Measurements from ENCODE around the gene MAP7. TPM values are rescaled to one million over a fixed set of nuclear protein-coding genes. Genes with fewer than 3 reads are reported as not detected.
"Not testable (repeated sequence)": the region's sequence is repeated elsewhere in the genome, so short reads cannot be mapped to it uniquely, and the experiment has no call there.

The MAP7 gene
- total RNA-seq, 2 donors from 2014 or later: 5.1 to 6.9 TPM

DNA sequence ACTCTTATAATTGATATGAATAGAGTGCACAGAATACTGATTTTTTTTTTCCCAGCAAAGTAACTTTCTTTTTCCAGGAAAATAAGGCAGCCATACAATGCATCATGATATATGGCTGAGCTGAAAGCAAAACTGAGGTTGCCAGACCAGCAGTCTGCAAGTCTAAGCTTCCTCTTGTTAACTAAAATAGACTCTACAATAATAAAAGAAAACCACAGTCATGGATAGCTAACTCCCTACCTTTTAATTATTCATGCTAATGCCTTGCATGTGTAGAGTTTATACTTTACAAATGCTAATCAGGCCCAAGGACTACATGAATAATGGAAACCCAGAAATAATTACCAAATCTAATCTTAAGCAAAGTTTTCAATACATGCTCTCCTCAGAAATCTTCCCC, 47.4 kb downstream of the MAP7 start:
- ATAC-seq (ENCODE audit: insufficient number of reproducible peaks, low FRiP score, low read depth): no peak
- TF ChIP-seq, protein P1, sequence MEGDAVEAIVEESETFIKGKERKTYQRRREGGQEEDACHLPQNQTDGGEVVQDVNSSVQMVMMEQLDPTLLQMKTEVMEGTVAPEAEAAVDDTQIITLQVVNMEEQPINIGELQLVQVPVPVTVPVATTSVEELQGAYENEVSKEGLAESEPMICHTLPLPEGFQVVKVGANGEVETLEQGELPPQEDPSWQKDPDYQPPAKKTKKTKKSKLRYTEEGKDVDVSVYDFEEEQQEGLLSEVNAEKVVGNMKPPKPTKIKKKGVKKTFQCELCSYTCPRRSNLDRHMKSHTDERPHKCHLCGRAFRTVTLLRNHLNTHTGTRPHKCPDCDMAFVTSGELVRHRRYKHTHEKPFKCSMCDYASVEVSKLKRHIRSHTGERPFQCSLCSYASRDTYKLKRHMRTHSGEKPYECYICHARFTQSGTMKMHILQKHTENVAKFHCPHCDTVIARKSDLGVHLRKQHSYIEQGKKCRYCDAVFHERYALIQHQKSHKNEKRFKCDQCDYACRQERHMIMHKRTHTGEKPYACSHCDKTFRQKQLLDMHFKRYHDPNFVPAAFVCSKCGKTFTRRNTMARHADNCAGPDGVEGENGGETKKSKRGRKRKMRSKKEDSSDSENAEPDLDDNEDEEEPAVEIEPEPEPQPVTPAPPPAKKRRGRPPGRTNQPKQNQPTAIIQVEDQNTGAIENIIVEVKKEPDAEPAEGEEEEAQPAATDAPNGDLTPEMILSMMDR (IDR thresholded peaks at IDR 0.05): no peak
- Histone ChIP-seq H3K27ac (no peak overlapping the region), H3K27me3 (replicated peaks; ENCODE audit: insufficient read depth) (no peaks in the 10 kb centered on the region), H3K4me1 (ENCODE audit: control insufficient read depth in 1 of 2, low read depth in 2 of 2) (no peaks in the 10 kb centered on the region), H3K36me3 (no peaks in the 10 kb centered on the region), H3K9me3 (no peaks in the 10 kb centered on the region), H3K4me3 (no peak overlapping the region)
- DNase-seq (ENCODE audit: low spot score): no peak

DNA sequence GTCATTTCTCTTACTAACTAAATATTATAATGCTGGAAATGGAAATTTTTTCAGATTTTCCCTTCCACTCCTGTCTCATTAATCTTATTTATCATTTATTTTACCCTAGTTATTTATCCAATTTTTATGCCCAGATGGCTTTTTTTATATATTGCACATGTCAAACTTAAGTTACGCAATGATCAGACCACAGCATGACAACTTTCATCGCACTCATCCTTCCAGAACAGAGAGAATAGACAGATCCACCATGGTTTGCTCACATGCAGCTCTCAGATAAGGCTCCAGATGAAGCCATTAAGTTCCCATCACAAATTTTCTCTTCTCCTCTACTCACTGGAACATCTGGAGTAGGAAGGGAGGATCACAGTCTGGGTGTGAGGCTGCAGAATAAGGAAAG, 48.7 kb downstream of the MAP7 start:
- no peaks in the 10 kb centered on the region for H3K36me3 ChIP-seq
- H3K4me1 ChIP-seq (ENCODE audit: control insufficient read depth in 1 of 2, low read depth in 2 of 2): no peaks in the 10 kb centered on the region
- no peak for DNase-seq (ENCODE audit: low spot score)
- H3K9me3 ChIP-seq: no peaks in the 10 kb centered on the region
- H3K4me3 ChIP-seq: no peak overlapping the region
- no peak for ATAC-seq (ENCODE audit: insufficient number of reproducible peaks, low FRiP score, low read depth)
- H3K27me3 ChIP-seq (replicated peaks; ENCODE audit: insufficient read depth): no peaks in the 10 kb centered on the region
- TF ChIP-seq, protein P1 (IDR thresholded peaks at IDR 0.05): no peak
- no peak overlapping the region for H3K27ac ChIP-seq

DNA sequence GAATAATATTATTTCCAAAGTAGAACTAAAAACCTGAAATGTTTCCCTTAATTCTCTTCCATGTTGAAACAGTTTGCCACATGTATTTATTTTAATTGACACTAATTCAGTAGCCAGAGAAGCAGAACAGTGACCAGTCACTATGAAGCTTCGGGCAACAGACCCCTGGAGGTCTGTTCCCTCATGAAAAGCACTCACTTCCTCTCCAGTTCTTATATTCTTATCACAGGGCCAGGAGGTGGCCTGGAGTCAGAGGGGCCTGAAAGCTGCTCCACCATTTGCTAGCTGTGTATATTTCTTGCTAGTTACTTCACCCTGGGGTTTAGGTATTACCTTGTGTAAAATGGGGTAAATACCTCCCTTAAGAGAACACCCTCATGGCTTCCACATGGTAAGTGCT, 49.1 kb downstream of the MAP7 start:
- Histone ChIP-seq H3K4me1 (ENCODE audit: control insufficient read depth in 1 of 2, low read depth in 2 of 2) (no peaks in the 10 kb centered on the region), H3K9me3 (no peaks in the 10 kb centered on the region), H3K27ac (no peak overlapping the region), H3K4me3 (no peak overlapping the region), H3K27me3 (replicated peaks; ENCODE audit: insufficient read depth) (no peaks in the 10 kb centered on the region), H3K36me3 (no peaks in the 10 kb centered on the region)
- TF ChIP-seq, protein P1 (IDR thresholded peaks at IDR 0.05): no peak
- no peak for DNase-seq (ENCODE audit: low spot score)
- no peak for ATAC-seq (ENCODE audit: insufficient number of reproducible peaks, low FRiP score, low read depth)

DNA sequence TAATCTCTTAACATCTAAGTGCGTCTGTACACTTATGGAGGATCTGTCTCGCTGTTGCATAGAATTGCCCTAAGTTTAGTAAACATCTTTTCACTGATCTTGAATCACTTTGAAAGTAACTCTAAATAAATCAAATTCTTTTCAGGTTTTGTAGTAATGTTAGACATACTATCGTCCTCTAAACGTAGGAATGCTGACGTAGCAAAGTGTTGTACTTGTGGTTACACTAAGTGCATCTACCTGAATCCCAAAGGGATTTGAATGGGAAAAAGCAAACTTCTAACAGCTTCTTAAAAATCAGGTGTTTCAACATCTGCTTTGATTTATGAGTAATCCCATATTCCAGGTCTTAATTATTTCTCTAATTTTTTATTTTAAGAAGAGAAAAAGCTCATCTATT, 49.8 kb downstream of the MAP7 start:
- no peak for DNase-seq (ENCODE audit: low spot score)

DNA sequence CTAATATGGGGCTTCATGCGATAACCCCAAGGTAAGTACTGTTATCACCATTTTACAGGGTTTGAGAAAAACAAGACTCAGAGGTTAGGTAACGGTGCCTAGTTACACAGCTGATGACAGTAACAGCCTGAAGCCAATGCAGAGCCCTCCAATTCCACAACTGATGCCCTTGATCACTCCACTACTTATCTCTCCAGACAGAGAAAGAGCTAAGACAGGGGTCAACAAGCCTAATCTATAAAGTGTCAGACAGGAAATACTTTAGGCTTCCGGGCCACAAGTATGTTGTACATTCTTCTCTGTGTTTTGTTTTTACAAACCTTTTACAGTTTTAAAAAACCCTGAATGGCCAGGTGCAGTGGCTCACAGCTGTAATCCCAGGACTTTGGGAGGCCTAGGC, 50.9 kb downstream of the MAP7 start:
- TF ChIP-seq, protein P1 (IDR thresholded peaks at IDR 0.05): no peak
- DNase-seq (ENCODE audit: low spot score): no peak

More for the DNA sequence above, 49.8 kb downstream of the MAP7 start:
- no peak overlapping the region for H3K27ac ChIP-seq
- TF ChIP-seq, protein P1 (IDR thresholded peaks at IDR 0.05): no peak
- no peak overlapping the region for H3K4me3 ChIP-seq
- no peaks in the 10 kb centered on the region for H3K36me3 ChIP-seq
- H3K27me3 ChIP-seq (replicated peaks; ENCODE audit: insufficient read depth): no peaks in the 10 kb centered on the region
- no peaks in the 10 kb centered on the region for H3K4me1 ChIP-seq (ENCODE audit: control insufficient read depth in 1 of 2, low read depth in 2 of 2)
- no peak for ATAC-seq (ENCODE audit: insufficient number of reproducible peaks, low FRiP score, low read depth)
- no peaks in the 10 kb centered on the region for H3K9me3 ChIP-seq

DNA sequence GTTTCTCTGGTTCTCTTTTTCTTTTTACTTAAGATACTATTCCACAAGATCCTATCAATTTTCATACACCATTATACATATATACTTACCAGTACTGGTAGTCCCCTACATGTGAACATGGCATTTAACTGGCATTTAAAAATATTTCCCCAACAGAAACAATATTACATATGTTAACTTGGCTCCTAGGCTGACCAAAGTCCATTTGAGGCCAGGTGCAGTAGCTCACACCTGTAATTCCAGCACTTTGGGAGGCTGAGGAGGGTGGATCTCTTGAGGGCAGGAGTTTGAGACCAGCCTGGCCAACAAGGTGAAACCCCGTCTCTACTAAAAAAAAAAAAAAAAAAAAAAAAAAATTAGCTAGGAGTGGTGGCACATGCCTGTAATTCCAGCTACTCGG, 53.8 kb downstream of the MAP7 start:
- not testable (repeated sequence) for H3K36me3 ChIP-seq; H3K4me1 ChIP-seq (ENCODE audit: control insufficient read depth in 1 of 2, low read depth in 2 of 2); H3K9me3 ChIP-seq; ATAC-seq (ENCODE audit: insufficient number of reproducible peaks, low FRiP score, low read depth); H3K27me3 ChIP-seq (replicated peaks; ENCODE audit: insufficient read depth); H3K4me3 ChIP-seq; DNase-seq (ENCODE audit: low spot score); H3K27ac ChIP-seq

More for the DNA sequence above, 50.9 kb downstream of the MAP7 start:
- Histone ChIP-seq H3K9me3 (no peaks in the 10 kb centered on the region), H3K36me3 (no peaks in the 10 kb centered on the region), H3K27ac (no peak overlapping the region), H3K4me3 (no peak overlapping the region), H3K4me1 (ENCODE audit: control insufficient read depth in 1 of 2, low read depth in 2 of 2) (no peaks in the 10 kb centered on the region), H3K27me3 (replicated peaks; ENCODE audit: insufficient read depth) (no peaks in the 10 kb centered on the region)
- ATAC-seq (ENCODE audit: insufficient number of reproducible peaks, low FRiP score, low read depth): no peak

Data from thoracic aorta (tissue), 2 donors.